ENCODE measurements around the gene SIRT2.

GRCh38 chr19:38875656-38876395 is 23.6 kb downstream of the SIRT2 start:
- TF ChIP-seq POLR2A (IDR thresholded peaks at IDR 0.05) (no peak), CTCF (IDR thresholded peaks at IDR 0.05) (no peak), EP300 (IDR thresholded peaks at IDR 0.05) (no peak)

Measured in tibial nerve (tissue), 4 donors.